Trophoblast cell (in vitro differentiated cells and primary cell): Measurements from ENCODE around the gene TENM4.

Source experiments
- DNase-seq, 2 donors: peaks; one replicate each; pipeline ENCODE4 v3.0.0-alpha.2; 2016
- H2AFZ ChIP-seq: 2 replicates; pipeline ENCODE4 v1.6.1; 2013; ENCODE audit warnings: low read length, moderate library complexity, mild to moderate bottlenecking; ENCODE audit not compliant: insufficient read depth, poor library complexity
- H2AK5ac ChIP-seq: 2 replicates; pipeline ENCODE4 v1.6.1; 2013; ENCODE audit warnings: mild to moderate bottlenecking, low read length
- H2BK120ac ChIP-seq: 2 replicates; pipeline ENCODE4 v1.6.1; 2013; ENCODE audit warnings: low read length, mild to moderate bottlenecking, moderate library complexity; ENCODE audit not compliant: insufficient read depth, poor library complexity
- H2BK12ac ChIP-seq: 2 replicates; pipeline ENCODE4 v1.6.1; 2013; ENCODE audit warnings: mild to moderate bottlenecking, low read length, moderate library complexity
- H2BK5ac ChIP-seq: 2 replicates; pipeline ENCODE4 v1.6.1; 2013; ENCODE audit warnings: low read length, low read depth, moderate library complexity, mild to moderate bottlenecking; ENCODE audit not compliant: poor library complexity
- H3K14ac ChIP-seq: 2 replicates; pipeline ENCODE4 v1.6.1; 2013; ENCODE audit warnings: mild to moderate bottlenecking, low read length
- H3K18ac ChIP-seq: 2 replicates; pipeline ENCODE4 v1.6.1; 2013; ENCODE audit warnings: mild to moderate bottlenecking, low read length
- H3K23ac ChIP-seq: 2 replicates; pipeline ENCODE4 v1.6.1; 2013; ENCODE audit warnings: low read length
- H3K27ac ChIP-seq: 2 replicates; pipeline ENCODE4 v1.5.1; 2013; ENCODE audit warnings: low read depth, mild to moderate bottlenecking, inconsistent platforms, low read length, moderate library complexity
- H3K27me3 ChIP-seq: 2 replicates; pipeline ENCODE4 v1.6.1; 2013; ENCODE audit warnings: inconsistent platforms, mild to moderate bottlenecking, low read length, moderate library complexity; ENCODE audit not compliant: insufficient read depth
- H3K36me3 ChIP-seq, 2 experiments: 1 replicate in 1 of 2; 2 replicates in 1 of 2; pipeline ENCODE4 v1.6.1; 2013; ENCODE audit warnings: low read length in 2 of 2, mild to moderate bottlenecking in 2 of 2, moderate library complexity in 1 of 2; ENCODE audit not compliant: insufficient read depth in 2 of 2, control insufficient read depth in 1 of 2
- H3K4ac ChIP-seq: 2 replicates; pipeline ENCODE4 v1.6.1; 2013; ENCODE audit warnings: low read depth, mild to moderate bottlenecking, low read length, moderate library complexity
- H3K4me1 ChIP-seq, 2 experiments: 1 replicate in 1 of 2; 2 replicates in 1 of 2; pipeline ENCODE4 v1.6.1; 2013; ENCODE audit warnings: low read length in 2 of 2, mild to moderate bottlenecking in 2 of 2, moderate library complexity in 1 of 2; ENCODE audit not compliant: insufficient read depth in 2 of 2, control insufficient read depth in 1 of 2
- H3K4me2 ChIP-seq: 2 replicates; pipeline ENCODE4 v1.6.1; 2013; ENCODE audit warnings: inconsistent platforms, mild to moderate bottlenecking, low read length, moderate library complexity
- H3K4me3 ChIP-seq: 2 replicates; pipeline ENCODE4 v1.5.1; 2013; ENCODE audit warnings: mild to moderate bottlenecking, low read depth, low read length, inconsistent platforms
- H3K79me1 ChIP-seq: one replicate; pipeline ENCODE4 v1.6.1; 2013; ENCODE audit warnings: low read length
- H3K79me2 ChIP-seq: 2 replicates; pipeline ENCODE4 v1.6.1; 2013; ENCODE audit warnings: low read length, mild to moderate bottlenecking; ENCODE audit not compliant: control insufficient read depth, insufficient read depth, poor library complexity
- H3K9ac ChIP-seq: 2 replicates; pipeline ENCODE4 v1.6.1; 2013; ENCODE audit warnings: mild to moderate bottlenecking, low read length
- H3K9me3 ChIP-seq: 2 replicates; pipeline ENCODE4 v1.6.1; 2013; ENCODE audit warnings: low read depth, mild to moderate bottlenecking, control low read depth, inconsistent platforms, low read length; ENCODE audit not compliant: insufficient read depth
- H4K12ac ChIP-seq: 2 replicates; pipeline ENCODE4 v1.6.1; 2013; ENCODE audit warnings: low read depth, mild to moderate bottlenecking, low read length, moderate library complexity
- H4K8ac ChIP-seq: 2 replicates; pipeline ENCODE4 v1.6.1; 2013; ENCODE audit warnings: low read depth, mild to moderate bottlenecking, low read length, moderate library complexity
- H4K91ac ChIP-seq: one replicate; pipeline ENCODE4 v1.6.1; 2013; ENCODE audit warnings: low read depth, mild to moderate bottlenecking, low read length, moderate library complexity
- WGBS: extraction: QIAGEN DNeasy Blood & Tissue Kit; methylation state at CpG from one replicate; pipeline ENCODE4 v1.1.7; 2013; ENCODE audit warnings: missing lambda C conversion rate; ENCODE audit not compliant: insufficient read length, insufficient coverage; ENCODE audit errors: extremely low coverage; 5-methylcytosine and 5-hydroxymethylcytosine counted together

TENM4 gene

GRCh38 chr11:79017811-79018210 lies 423.0 kb downstream of the TENM4 start:
- no peak overlapping the region for H4K12ac ChIP-seq
- no peaks in the 10 kb centered on the region for H3K27me3 ChIP-seq
- H3K23ac ChIP-seq, result no peak overlapping the region
- H3K79me2 ChIP-seq, result no peaks in the 10 kb centered on the region
- H3K4me3 ChIP-seq, result no peak overlapping the region
- H2BK5ac ChIP-seq, result no peak overlapping the region
- H3K18ac ChIP-seq, result no peak overlapping the region
- no peak overlapping the region for H2AK5ac ChIP-seq
- H3K27ac ChIP-seq, result no peak overlapping the region
- H2BK120ac ChIP-seq, result no peak overlapping the region
- H3K4ac ChIP-seq, result no peak overlapping the region
- no peaks in the 10 kb centered on the region for H3K36me3 ChIP-seq
- H3K79me1 ChIP-seq, result no peaks in the 10 kb centered on the region
- no peak overlapping the region for H3K4me2 ChIP-seq
- no peak overlapping the region for H4K8ac ChIP-seq
- no peak overlapping the region for H4K91ac ChIP-seq
- H2BK12ac ChIP-seq, result no peak overlapping the region
- H2AFZ ChIP-seq, result no peak overlapping the region
- H3K4me1 ChIP-seq, result peaks cover 0 to 5% of the 10 kb centered on the region in 2 experiments
- no peaks in the 10 kb centered on the region for H3K9me3 ChIP-seq
- H3K9ac ChIP-seq, result no peak overlapping the region
- no peak for DNase-seq
- H3K14ac ChIP-seq, result no peak overlapping the region

GRCh38 chr11:79013509-79013908 lies 427.3 kb downstream of the TENM4 start:
- H4K12ac ChIP-seq, result no peak overlapping the region
- no CpG with 5 or more reads among the region's 3 CpGs for WGBS
- no peak overlapping the region for H3K4ac ChIP-seq

GRCh38 chr11:79011357-79011756 lies 429.5 kb downstream of the TENM4 start:
- H3K79me2 ChIP-seq, result no peaks in the 10 kb centered on the region
- no peak overlapping the region for H3K9ac ChIP-seq
- no peak overlapping the region for H2BK5ac ChIP-seq
- H4K8ac ChIP-seq, result no peak overlapping the region
- peaks cover 1 to 2% of the 10 kb centered on the region in 2 experiments for H3K36me3 ChIP-seq
- H3K23ac ChIP-seq, result no peak overlapping the region
- no peaks in the 10 kb centered on the region for H3K79me1 ChIP-seq
- no peak overlapping the region for H4K12ac ChIP-seq
- H3K4me3 ChIP-seq, result no peak overlapping the region
- no peak overlapping the region for H2BK120ac ChIP-seq
- no peak overlapping the region for H2AFZ ChIP-seq
- no peak overlapping the region for H3K14ac ChIP-seq
- no peak overlapping the region for H2AK5ac ChIP-seq
- H3K9me3 ChIP-seq, result no peaks in the 10 kb centered on the region
- no peaks in the 10 kb centered on the region for H3K27me3 ChIP-seq
- no peak overlapping the region for H3K18ac ChIP-seq
- no peak overlapping the region for H4K91ac ChIP-seq
- no peak overlapping the region for H2BK12ac ChIP-seq
- H3K27ac ChIP-seq, result no peak overlapping the region
- DNase-seq, result no peak
- no peak overlapping the region for H3K4me2 ChIP-seq
- H3K4me1 ChIP-seq, result no peaks in the 10 kb centered on the region
- H3K4ac ChIP-seq, result no peak overlapping the region
- no CpG with 5 or more reads among the region's 3 CpGs for WGBS

More at GRCh38 chr11:79013509-79013908, 427.3 kb downstream of the TENM4 start:
- no peak overlapping the region for H2BK120ac ChIP-seq
- H3K4me1 ChIP-seq, result no peaks in the 10 kb centered on the region
- H4K8ac ChIP-seq, result no peak overlapping the region
- no peak overlapping the region for H2AK5ac ChIP-seq
- H3K79me1 ChIP-seq, result no peaks in the 10 kb centered on the region
- peaks cover 0 to 1% of the 10 kb centered on the region in 2 experiments for H3K36me3 ChIP-seq
- H4K91ac ChIP-seq, result no peak overlapping the region
- no peak overlapping the region for H3K9ac ChIP-seq
- H2BK12ac ChIP-seq, result no peak overlapping the region
- no peak overlapping the region for H3K4me3 ChIP-seq
- no peak overlapping the region for H2BK5ac ChIP-seq
- no peak overlapping the region for H3K18ac ChIP-seq
- no peak overlapping the region for H3K23ac ChIP-seq
- no peaks in the 10 kb centered on the region for H3K27me3 ChIP-seq
- no peaks in the 10 kb centered on the region for H3K79me2 ChIP-seq
- no peak overlapping the region for H3K14ac ChIP-seq
- H3K9me3 ChIP-seq, result no peaks in the 10 kb centered on the region
- H3K27ac ChIP-seq, result no peak overlapping the region
- no peak overlapping the region for H3K4me2 ChIP-seq
- no peak overlapping the region for H2AFZ ChIP-seq
- no peak for DNase-seq

- Histone ChIP-seq H3K23ac (no peak overlapping the region), H2AK5ac (no peak overlapping the region), H3K4ac (no peak overlapping the region), H4K91ac (no peak overlapping the region), H3K4me2 (no peak overlapping the region), H3K9me3 (no peaks in the 10 kb centered on the region), H3K79me1 (no peaks in the 10 kb centered on the region), H3K36me3 (peaks cover 1 to 2% of the 10 kb centered on the region in 2 experiments), H3K4me1 (no peaks in the 10 kb centered on the region), H2AFZ (no peak overlapping the region), H4K12ac (no peak overlapping the region), H2BK120ac (no peak overlapping the region), H3K79me2 (no peaks in the 10 kb centered on the region), H3K14ac (no peak overlapping the region), H2BK12ac (no peak overlapping the region), H4K8ac (no peak overlapping the region), H3K4me3 (no peak overlapping the region), H2BK5ac (no peak overlapping the region), H3K27me3 (no peaks in the 10 kb centered on the region), H3K9ac (no peak overlapping the region), H3K18ac (no peak overlapping the region), H3K27ac (no peak overlapping the region)
- DNase-seq, result no peak
- WGBS, result no CpG with 5 or more reads among the region's 13 CpGs
Measured at GRCh38 chr11:79007771-79008402, 432.9 kb downstream of the TENM4 start.
